DOHH2 (cell line): Measurements from ENCODE around the gene KIF13A.

Source experiments
- H3F3A ChIP-seq: fragments of 200-600 bp; sonication (generic), shearing (Covaris generic); 2 replicates; pipeline ENCODE4 v1.6.0; 2016; ENCODE audit warnings: antibody characterized with exemption, mild to moderate bottlenecking; ENCODE audit not compliant: control insufficient read depth, insufficient read depth
- H3K27ac ChIP-seq: fragments of 200-600 bp; sonication (generic); 2 replicates; pipeline ENCODE4 v1.5.1; 2014; ENCODE audit warnings: low read depth, mild to moderate bottlenecking, low read length, moderate library complexity
- H3K27me3 ChIP-seq: fragments of 200-600 bp; sonication (generic); 2 replicates; pipeline ENCODE4 v1.6.1; 2014; ENCODE audit warnings: mild to moderate bottlenecking, low read length, mixed read lengths; ENCODE audit not compliant: control insufficient read depth
- H3K36me3 ChIP-seq: fragments of 200-600 bp; sonication (generic); 2 replicates; pipeline ENCODE4 v1.6.1; 2014; ENCODE audit warnings: mild to moderate bottlenecking, low read length, moderate library complexity, mixed read lengths; ENCODE audit not compliant: control insufficient read depth
- H3K4me1 ChIP-seq: fragments of 200-600 bp; sonication (generic); 2 replicates; pipeline ENCODE4 v1.6.1; 2014; ENCODE audit warnings: mild to moderate bottlenecking, low read length, mixed read lengths; ENCODE audit not compliant: control insufficient read depth
- H3K4me2 ChIP-seq: fragments of 200-600 bp; sonication (generic); 2 replicates; pipeline ENCODE4 v1.6.0; 2014; ENCODE audit warnings: mild to moderate bottlenecking, low read length, moderate library complexity
- H3K4me3 ChIP-seq: fragments of 200-600 bp; sonication (generic); 2 replicates; pipeline ENCODE4 v1.5.1; 2014; ENCODE audit warnings: mild to moderate bottlenecking, low read length, mixed read lengths
- H3K79me2 ChIP-seq: fragments of 200-600 bp; sonication (generic); 2 replicates; pipeline ENCODE4 v1.6.1; 2014; ENCODE audit warnings: mild to moderate bottlenecking, low read length, mixed read lengths; ENCODE audit not compliant: control insufficient read depth
- H3K9me2 ChIP-seq: fragments of 200-600 bp; sonication (generic); replicated peaks from 2 replicates; pipeline ENCODE4 v1.6.1; 2014; ENCODE audit warnings: mild to moderate bottlenecking, low read length, mixed read lengths; ENCODE audit not compliant: control insufficient read depth
- H3K9me3 ChIP-seq: fragments of 200-600 bp; sonication (generic); 2 replicates; pipeline ENCODE4 v1.6.1; 2014; ENCODE audit warnings: antibody characterized with exemption, low read length, mixed read lengths; ENCODE audit not compliant: control insufficient read depth, insufficient read depth
- H4K20me1 ChIP-seq: fragments of 200-600 bp; sonication (generic); 2 replicates; pipeline ENCODE4 v1.6.0; 2014; ENCODE audit warnings: low read depth, mild to moderate bottlenecking, antibody characterized with exemption, low read length, moderate library complexity; ENCODE audit not compliant: control insufficient read depth, insufficient read depth
- EZH2phosphoT487 ChIP-seq: fragments of 200-600 bp; sonication (generic); IDR thresholded peaks from 2 replicates; pipeline ENCODE4 v1.6.1; 2017; ENCODE audit warnings: borderline replicate concordance, mild to moderate bottlenecking, antibody characterized with exemption, low read length, moderate library complexity, mixed read lengths
- TF ChIP-seq, protein P1 (sequence below): fragments of 200-600 bp; sonication (generic); IDR thresholded peaks from one replicate; pipeline ENCODE4 v1.5.1; 2014; ENCODE audit warnings: antibody characterized with exemption, mild to moderate bottlenecking, low read depth, low read length; ENCODE audit not compliant: poor library complexity, severe bottlenecking

The KIF13A gene

DNA sequence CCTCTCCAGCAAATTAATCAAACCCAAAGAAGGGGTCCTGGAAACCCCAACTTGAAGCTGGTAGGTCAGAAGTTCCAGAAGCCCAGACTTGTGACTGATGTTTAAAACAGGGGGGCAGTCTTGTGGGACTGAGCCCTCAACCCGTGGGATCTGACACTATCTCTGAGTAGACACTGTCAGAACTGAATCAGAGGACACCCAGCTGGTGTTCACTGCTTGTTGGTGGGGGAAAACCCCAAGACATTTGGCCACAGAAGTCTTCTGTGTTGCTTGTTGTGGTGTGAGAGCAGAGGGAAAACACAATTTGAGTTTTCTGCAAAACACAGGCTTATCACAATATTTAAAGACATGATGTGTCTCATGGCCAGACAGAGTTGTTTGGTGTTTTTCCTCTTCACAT is 29.9 kb downstream of the KIF13A start:
- Histone ChIP-seq H4K20me1 (no peaks in the 10 kb centered on the region), H3K4me3 (no peak overlapping the region), H3K27ac (no peak overlapping the region), H3K79me2 (no peaks in the 10 kb centered on the region), H3K27me3 (no peaks in the 10 kb centered on the region; the same call in 1 of the 2 replicates), H3K4me2 (no peak overlapping the region), H3K9me2 (no peaks in the 10 kb centered on the region), H3K9me3 (no peaks in the 10 kb centered on the region), H3K36me3 (no peaks in the 10 kb centered on the region), H3K4me1 (no peaks in the 10 kb centered on the region), H3F3A (no peaks in the 10 kb centered on the region)
- TF ChIP-seq EZH2phosphoT487: no peak

- no peaks in the 10 kb centered on the region; the same call in 1 of the 2 replicates for H3K27me3 ChIP-seq
- TF ChIP-seq, protein P1, sequence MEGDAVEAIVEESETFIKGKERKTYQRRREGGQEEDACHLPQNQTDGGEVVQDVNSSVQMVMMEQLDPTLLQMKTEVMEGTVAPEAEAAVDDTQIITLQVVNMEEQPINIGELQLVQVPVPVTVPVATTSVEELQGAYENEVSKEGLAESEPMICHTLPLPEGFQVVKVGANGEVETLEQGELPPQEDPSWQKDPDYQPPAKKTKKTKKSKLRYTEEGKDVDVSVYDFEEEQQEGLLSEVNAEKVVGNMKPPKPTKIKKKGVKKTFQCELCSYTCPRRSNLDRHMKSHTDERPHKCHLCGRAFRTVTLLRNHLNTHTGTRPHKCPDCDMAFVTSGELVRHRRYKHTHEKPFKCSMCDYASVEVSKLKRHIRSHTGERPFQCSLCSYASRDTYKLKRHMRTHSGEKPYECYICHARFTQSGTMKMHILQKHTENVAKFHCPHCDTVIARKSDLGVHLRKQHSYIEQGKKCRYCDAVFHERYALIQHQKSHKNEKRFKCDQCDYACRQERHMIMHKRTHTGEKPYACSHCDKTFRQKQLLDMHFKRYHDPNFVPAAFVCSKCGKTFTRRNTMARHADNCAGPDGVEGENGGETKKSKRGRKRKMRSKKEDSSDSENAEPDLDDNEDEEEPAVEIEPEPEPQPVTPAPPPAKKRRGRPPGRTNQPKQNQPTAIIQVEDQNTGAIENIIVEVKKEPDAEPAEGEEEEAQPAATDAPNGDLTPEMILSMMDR: no peak
- TF ChIP-seq EZH2phosphoT487: no peak
- H3F3A ChIP-seq: no peaks in the 10 kb centered on the region
- H3K4me3 ChIP-seq: no peak overlapping the region
- H3K4me1 ChIP-seq: no peaks in the 10 kb centered on the region
- no peaks in the 10 kb centered on the region for H4K20me1 ChIP-seq
- H3K9me3 ChIP-seq: no peaks in the 10 kb centered on the region
- no peak overlapping the region for H3K27ac ChIP-seq
- no peaks in the 10 kb centered on the region for H3K9me2 ChIP-seq
- H3K36me3 ChIP-seq: no peaks in the 10 kb centered on the region
- H3K4me2 ChIP-seq: no peak overlapping the region
- no peaks in the 10 kb centered on the region for H3K79me2 ChIP-seq
These were observed 30.3 kb downstream of the KIF13A start for GRCh38 chr6:17957086-17957485.

DNA sequence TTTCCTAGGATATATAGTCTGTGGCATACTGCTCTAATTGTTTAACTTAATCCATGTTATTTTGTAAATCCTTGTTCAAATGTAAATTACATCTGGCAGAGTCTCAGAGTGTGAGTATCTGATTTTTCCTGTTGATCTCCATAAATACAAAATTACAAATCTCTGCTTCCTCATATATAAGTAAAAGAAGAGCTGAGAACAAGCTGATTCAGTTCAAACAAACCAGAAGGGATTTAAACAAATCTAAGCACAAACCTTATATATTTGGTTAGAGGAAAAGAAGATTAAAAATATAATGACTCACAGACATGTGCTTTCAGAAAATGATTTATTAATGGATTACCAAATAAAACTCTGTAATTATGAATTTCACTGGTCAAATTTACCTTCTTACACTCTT is 37.3 kb downstream of the KIF13A start:
- TF ChIP-seq EZH2phosphoT487: no peak
- Histone ChIP-seq H3F3A (no peaks in the 10 kb centered on the region), H3K27ac (no peak overlapping the region), H3K4me3 (no peak overlapping the region), H4K20me1 (no peaks in the 10 kb centered on the region), H3K36me3 (no peaks in the 10 kb centered on the region), H3K27me3 (peaks cover 6% of the 10 kb centered on the region), H3K79me2 (no peaks in the 10 kb centered on the region), H3K9me2 (no peaks in the 10 kb centered on the region), H3K4me1 (no peaks in the 10 kb centered on the region), H3K9me3 (no peaks in the 10 kb centered on the region), H3K4me2 (no peak overlapping the region)

DNA sequence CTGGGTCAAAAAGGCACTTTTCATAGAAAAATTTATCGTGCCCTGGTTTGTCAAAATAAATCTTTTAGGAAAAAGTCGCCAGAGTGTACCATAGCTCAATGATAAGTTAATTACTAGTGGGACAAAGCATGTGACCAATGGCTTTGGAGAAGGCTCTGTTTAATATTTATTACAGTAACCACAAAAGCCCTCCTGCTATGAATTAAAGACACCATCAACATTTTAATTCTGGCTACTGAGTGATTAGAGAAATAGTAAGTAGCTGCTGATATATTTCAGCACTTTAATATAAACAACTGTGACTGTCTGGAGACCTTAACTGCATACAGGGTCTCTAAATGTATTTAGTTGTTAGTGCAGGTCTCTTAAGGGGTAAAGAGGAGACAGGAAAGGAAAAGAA is 38.3 kb downstream of the KIF13A start:
- H3K36me3 ChIP-seq: no peaks in the 10 kb centered on the region
- H3K4me1 ChIP-seq: no peaks in the 10 kb centered on the region
- peaks cover 6% of the 10 kb centered on the region for H3K27me3 ChIP-seq
- H4K20me1 ChIP-seq: no peaks in the 10 kb centered on the region
- H3K9me2 ChIP-seq: no peaks in the 10 kb centered on the region
- H3K79me2 ChIP-seq: no peaks in the 10 kb centered on the region
- H3K9me3 ChIP-seq: no peaks in the 10 kb centered on the region
- no peaks in the 10 kb centered on the region for H3F3A ChIP-seq
- H3K4me2 ChIP-seq: no peak overlapping the region
- no peak for TF ChIP-seq EZH2phosphoT487
- TF ChIP-seq, protein P1: no peak
- no peak overlapping the region for H3K4me3 ChIP-seq
- H3K27ac ChIP-seq: no peak overlapping the region
